NCI-H2196 treated with DMSO at 0.1 percent for 48 hours (cell line): ENCODE data around the gene LSS.
A peak's percentile ranks its signal among the peaks of the same experiment; 100 is the strongest.

Source experiments
- DNase-seq: peaks from one replicate; lab custom pipeline; 2025; ENCODE audit not compliant: unreplicated experiment; lab: John Stamatoyannopoulos, UW

Gene LSS

DNA sequence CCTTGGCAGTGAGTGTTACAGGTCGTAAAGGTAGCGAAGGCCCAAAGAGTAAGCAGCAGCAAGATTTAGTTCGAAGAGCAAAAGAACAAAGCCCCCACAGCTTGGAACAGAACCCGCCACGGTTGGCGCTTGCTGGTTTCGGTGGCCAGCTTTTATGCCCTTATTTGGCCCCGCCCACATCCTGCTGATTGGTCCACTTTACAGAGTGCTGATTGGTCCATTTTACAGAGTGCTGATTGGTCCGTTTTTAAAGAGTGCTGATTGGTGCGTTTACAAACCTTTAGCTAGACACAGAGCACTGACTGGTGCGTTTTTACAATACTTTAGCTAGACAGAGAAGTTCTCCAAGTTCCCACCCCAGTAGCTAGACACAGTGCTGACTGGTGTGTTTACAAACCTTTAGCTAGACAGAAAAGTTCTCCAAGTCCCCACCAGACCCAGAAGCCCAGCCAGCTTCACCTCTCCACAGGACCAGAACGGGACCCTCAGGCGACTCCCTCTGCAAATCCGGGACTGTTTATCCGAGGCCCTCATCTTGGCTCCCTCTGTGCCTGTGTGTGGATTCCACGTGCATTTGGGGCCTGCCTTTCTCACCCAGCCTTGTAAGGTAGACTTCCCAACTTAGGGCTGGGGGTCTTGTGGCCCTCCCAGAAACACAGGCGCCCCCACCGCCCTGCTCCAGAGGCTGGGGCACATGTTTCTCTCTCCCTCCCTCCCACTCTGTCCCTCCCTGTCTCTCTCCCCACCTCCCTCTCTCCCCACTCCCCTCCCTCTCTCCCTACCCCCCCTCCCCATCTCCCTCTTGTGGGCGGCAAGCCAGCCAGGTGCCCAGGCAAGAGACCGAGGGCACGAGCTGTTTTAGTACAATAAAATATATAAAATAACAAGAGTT, 85.7 kb downstream of the LSS start:
- no peak for DNase-seq

- no peak for DNase-seq
Observed at GRCh38 chr21:46141767-46142581, 86.6 kb downstream of the LSS start.

GRCh38 chr21:46140352-46141003, 88.1 kb downstream of the LSS start:
- DNase-seq: peak; percentile 65

GRCh38 chr21:46139686-46140085, 88.9 kb downstream of the LSS start:
- no peak for DNase-seq

DNA sequence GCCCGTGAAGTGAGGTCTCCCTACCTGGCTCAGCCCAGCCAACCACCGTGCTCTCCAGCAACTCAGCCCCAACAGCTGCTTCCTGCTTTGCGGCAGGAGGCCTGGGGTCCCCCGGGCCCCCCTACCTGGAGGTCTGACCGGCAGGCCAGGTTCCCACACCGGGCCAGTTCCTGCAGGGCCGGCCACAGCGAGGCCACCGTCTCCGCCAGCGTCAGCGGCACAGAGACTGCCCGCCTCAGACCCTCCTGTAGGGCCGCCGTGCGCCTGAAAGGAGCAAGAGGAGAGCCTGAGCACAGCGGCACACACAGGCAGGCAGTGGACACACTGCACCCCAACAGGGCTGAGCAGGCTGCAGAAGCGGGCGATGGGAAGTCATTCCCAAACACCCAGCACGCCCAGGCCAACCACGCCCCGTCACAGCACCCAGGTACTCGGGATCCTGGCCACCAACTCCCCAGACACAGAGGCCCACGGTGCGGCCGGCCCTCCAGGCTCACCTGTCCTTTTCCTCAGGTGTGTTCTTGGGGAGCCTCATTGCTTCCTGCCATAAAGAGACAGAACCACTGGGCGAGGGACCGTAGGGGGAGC, 90.1 kb downstream of the LSS start:
- DNase-seq: no peak
